Ishikawa (cell line): Measurements from ENCODE around the gene CLCN4.

ENCODE experiments used
- CEBPB ChIP-seq: IDR thresholded peaks from 2 replicates; pipeline ENCODE4 v1.6.1; 2012
- EP300 ChIP-seq: IDR thresholded peaks from 2 replicates; pipeline ENCODE4 v1.6.1; 2012; ENCODE audit warnings: borderline replicate concordance
- NFIC ChIP-seq: IDR thresholded peaks from 2 replicates; pipeline ENCODE4 v1.6.1; 2012
- TEAD4 ChIP-seq: IDR thresholded peaks from 2 replicates; pipeline ENCODE4 v1.6.1; 2012
- YY1 ChIP-seq: IDR thresholded peaks from 2 replicates; pipeline ENCODE4 v1.6.1; 2012; ENCODE audit warnings: low read depth
- TF ChIP-seq, protein P1 (sequence below): IDR thresholded peaks from 2 replicates; pipeline ENCODE4 v1.6.1; 2012; ENCODE audit warnings: low read depth, mild to moderate bottlenecking
- TF ChIP-seq, protein P2 (sequence below): IDR thresholded peaks from 2 replicates; pipeline ENCODE4 v1.6.1; 2012
- TF ChIP-seq, protein P3 (sequence below): IDR thresholded peaks from 2 replicates; pipeline ENCODE4 v1.6.1; 2012

DNA sequence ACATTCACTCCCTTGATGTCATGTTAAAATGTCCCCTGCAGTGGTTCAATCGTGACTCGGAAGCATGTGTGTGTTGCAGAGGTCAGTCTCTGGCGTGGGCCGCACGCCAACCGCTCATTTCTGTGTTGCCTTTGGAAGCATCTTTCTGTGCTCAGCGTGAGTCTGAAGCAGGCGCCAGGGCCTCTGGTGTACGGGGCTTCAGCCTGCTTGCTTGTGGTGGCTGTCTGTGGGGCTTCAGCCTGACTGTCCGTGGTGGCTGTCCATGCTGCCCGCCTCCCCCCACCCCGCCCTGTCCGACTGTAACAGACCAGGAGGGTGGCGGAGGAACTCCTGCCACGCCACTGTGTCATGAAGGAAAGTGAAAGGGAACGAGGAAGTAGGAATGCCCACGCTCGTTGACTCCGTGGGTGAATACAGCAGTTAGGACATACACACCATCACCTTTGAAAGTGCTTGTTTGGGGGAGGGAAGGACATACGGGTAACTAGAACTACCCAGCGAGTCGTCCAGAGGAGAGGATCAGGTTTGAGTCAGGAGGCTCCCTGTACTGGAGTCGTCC, 14.7 kb upstream of the CLCN4 start:
- no peak for TF ChIP-seq YY1
- TF ChIP-seq, protein P1, sequence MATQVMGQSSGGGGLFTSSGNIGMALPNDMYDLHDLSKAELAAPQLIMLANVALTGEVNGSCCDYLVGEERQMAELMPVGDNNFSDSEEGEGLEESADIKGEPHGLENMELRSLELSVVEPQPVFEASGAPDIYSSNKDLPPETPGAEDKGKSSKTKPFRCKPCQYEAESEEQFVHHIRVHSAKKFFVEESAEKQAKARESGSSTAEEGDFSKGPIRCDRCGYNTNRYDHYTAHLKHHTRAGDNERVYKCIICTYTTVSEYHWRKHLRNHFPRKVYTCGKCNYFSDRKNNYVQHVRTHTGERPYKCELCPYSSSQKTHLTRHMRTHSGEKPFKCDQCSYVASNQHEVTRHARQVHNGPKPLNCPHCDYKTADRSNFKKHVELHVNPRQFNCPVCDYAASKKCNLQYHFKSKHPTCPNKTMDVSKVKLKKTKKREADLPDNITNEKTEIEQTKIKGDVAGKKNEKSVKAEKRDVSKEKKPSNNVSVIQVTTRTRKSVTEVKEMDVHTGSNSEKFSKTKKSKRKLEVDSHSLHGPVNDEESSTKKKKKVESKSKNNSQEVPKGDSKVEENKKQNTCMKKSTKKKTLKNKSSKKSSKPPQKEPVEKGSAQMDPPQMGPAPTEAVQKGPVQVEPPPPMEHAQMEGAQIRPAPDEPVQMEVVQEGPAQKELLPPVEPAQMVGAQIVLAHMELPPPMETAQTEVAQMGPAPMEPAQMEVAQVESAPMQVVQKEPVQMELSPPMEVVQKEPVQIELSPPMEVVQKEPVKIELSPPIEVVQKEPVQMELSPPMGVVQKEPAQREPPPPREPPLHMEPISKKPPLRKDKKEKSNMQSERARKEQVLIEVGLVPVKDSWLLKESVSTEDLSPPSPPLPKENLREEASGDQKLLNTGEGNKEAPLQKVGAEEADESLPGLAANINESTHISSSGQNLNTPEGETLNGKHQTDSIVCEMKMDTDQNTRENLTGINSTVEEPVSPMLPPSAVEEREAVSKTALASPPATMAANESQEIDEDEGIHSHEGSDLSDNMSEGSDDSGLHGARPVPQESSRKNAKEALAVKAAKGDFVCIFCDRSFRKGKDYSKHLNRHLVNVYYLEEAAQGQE = no peak
- TF ChIP-seq, protein P2, sequence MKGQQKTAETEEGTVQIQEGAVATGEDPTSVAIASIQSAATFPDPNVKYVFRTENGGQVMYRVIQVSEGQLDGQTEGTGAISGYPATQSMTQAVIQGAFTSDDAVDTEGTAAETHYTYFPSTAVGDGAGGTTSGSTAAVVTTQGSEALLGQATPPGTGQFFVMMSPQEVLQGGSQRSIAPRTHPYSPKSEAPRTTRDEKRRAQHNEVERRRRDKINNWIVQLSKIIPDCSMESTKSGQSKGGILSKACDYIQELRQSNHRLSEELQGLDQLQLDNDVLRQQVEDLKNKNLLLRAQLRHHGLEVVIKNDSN = no peak
- no peak for TF ChIP-seq TEAD4
- no peak for TF ChIP-seq EP300
- TF ChIP-seq, protein P3, sequence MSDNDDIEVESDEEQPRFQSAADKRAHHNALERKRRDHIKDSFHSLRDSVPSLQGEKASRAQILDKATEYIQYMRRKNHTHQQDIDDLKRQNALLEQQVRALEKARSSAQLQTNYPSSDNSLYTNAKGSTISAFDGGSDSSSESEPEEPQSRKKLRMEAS = no peak
- TF ChIP-seq CEBPB = no peak
- no peak for TF ChIP-seq NFIC
